GM18519 (cell line): ENCODE results near the gene KRTAP20-4.

ENCODE experiments used
- ATAC-seq: cut with Tn5 transposase; IDR thresholded peaks from one replicate; pipeline ENCODE4 v1.9.1; 2021; ENCODE audit warnings: mild to moderate bottlenecking, moderate library complexity; ENCODE audit not compliant: unreplicated experiment, low FRiP score

Gene KRTAP20-4

DNA sequence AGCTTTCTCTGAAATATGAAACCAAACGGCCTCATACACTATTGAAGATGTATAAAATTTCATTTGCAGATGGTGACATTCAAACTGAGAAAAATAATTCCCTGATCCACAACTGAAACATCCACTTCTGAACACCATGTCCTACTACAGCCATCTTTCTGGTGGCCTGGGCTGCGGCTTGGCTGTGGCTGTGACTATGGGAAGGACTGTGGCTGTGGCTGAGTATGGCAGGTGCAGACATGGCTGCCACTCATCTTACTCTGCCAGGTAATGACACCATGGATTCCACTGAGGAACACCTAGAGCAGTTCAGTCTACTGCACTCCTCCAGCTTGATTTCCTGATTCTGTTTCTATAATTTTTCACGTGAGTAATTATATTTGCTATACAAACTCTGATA, at the start of gene KRTAP20-4:
TSS of gene KRTAP20-4 (plus strand) at position 106 of the 400 bp plus-strand sequence.
- ATAC-seq = no peak

DNA sequence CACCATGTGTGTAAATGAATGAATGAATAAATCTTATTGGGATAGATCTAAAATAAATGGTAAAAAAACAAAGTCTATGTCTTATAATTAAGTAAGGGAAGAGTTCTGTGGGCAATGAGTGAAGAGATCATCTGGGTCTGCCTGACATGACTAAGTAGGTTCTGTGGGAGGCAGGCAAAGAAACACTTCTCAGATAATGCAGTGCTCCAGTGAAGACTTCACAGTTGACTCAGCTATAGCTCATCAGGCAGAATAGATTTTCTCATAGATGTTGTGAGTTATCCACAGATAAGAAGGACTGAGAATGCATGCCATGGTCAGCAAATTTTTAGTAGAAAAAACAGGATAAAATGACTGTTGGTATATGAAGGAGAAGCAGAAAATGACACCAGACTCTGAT, 42.7 kb upstream of the KRTAP20-4 start:
- no peak for ATAC-seq

DNA sequence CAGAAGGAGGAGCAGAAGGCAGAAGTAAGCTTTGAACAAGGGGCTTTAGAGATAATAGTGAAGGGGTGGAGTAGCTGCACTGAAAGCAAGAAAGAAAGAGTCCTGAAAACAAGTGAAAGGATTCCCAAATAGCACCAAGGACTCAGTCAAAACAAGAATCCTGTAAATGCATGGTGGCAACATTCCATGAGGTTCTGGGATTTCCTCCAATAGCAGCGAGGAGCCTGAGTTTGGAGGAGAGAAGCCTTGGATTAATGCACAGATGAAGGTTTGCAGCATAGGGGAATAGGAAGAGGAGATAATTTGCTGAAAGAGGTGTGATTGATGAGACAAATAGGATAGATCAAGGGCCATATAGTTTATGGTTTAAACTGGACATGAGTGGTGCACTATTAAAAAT, 41.1 kb upstream of the KRTAP20-4 start:
- no peak for ATAC-seq

DNA sequence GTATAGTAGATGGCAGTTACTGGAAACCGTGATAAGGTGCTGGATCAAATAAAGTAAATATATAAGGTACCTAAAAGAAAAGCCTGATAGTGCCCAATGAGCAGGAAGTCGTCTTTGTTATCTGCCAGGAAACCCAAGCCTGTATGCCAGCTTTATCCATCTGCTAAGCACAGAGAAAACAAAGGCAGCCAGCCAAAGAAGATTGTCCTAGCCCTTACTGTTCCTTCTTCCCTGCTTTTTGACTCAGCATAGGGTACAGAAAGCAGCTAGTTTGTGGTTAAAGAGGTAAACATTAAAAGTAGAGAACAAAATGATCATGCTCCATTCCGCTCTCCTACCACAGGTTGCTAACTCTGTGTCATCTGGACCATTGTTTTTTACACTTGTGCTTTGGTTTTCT, 40.3 kb upstream of the KRTAP20-4 start:
- ATAC-seq = no peak

DNA sequence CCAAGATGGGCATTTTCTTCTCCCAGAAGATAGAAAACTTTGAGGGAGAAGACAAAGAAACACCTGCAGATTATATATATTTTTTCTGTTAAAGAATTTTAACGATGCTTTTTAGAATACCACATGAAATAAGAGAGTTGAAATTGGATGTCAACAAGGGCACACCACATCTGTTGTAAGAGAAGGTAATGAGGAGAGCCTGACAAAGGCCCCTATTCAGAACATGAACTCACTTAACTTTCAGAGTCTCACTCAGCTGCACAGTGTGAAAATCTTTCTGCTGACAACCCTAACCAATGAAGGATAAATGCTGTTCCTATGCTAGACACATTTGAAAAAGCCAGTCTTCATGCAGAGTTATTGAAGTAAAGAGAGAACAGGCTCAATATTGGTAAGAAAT, 37.6 kb upstream of the KRTAP20-4 start:
- ATAC-seq = no peak

DNA sequence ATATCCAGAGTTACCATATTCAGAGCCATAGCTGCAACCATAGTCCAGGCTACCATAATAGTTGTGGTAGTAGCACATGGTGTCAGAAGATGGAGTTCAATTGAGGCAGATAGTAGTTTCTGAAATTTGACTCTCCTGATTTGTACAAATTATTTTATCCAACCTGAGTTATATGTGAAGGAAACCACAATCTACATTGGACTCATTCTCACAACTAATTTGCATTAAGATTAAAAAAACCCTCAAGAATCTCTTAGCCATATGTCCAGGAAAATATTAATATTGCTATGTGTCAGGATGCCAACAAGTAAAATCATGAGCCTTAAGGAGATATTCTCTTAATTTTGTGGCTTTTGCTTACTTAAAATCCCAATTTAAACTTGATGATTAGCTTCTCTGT, 30.1 kb upstream of the KRTAP20-4 start, which contains the start of gene KRTAP22-2:
TSS of gene KRTAP22-2 (minus strand) at position 101 of the 400 bp plus-strand sequence.
- ATAC-seq = no peak

DNA sequence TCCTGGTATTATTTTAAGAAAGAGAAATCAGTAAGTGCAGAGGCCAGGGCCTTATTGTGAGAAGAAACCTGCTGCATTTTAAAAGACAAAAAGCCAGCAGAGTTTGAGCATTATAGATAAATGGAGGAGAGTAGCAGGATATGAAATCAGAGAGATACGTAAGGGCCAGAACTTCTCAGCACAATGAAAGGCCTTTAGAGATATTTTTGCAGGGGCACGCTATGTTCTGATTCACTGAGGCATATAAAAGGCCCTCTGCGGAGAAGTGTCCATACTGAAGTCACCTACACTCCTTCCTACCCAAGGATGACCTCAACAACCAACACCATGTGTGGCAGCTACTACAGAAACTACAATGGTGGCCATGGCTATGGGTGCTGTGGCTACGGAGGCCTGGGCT, 28.3 kb upstream of the KRTAP20-4 start, which contains the start of gene KRTAP6-3:
TSS of gene KRTAP6-3 (plus strand) at position 301 of the 400 bp plus-strand sequence. CDS start at position 307, 6 bp downstream.
- ATAC-seq = no peak

DNA sequence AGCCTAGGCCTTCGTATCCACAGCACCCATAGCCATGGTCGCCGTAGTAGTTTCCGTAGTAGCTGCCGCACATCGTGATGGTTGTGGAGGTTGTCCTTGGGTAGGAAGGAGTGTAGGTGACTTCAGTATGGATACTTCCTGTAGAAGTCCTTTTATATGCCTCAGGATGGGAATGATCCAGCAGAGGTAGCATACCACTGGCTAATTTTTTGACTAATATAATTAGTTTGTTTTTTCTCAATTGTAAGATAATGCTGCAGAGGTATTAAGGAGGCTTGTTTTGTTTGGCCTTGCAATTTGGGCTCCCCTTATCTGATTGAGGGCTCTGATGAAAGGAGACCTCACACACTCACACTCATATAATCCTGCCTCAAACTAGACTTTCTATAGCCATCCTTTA, 21.6 kb upstream of the KRTAP20-4 start, which contains the start of gene KRTAP6-2:
TSS of gene KRTAP6-2 (minus strand) at position 101 of the 400 bp plus-strand sequence. CDS start at position 73, 28 bp downstream.
- no peak for ATAC-seq

DNA sequence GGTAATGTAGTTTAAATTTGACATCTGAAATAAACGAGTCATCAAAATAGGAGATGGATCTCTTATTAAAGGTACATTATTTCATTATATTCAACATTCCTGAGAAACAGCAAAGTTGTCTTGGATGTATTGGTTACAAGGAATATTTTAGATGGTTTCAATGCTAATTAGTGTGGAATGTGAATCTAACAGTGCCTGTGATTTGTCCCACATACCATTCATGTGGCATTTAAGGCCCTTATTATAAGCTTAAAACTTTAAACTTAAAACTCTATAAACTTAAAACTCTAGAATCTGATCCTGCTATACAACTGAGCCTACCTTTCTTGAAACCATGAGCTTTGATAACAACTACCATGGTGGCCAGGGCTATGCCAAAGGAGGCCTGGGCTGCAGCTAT, 19.6 kb upstream of the KRTAP20-4 start, which contains the start of gene KRTAP22-1:
TSS of gene KRTAP22-1 (plus strand) at position 301 of the 400 bp plus-strand sequence.
- no peak for ATAC-seq

DNA sequence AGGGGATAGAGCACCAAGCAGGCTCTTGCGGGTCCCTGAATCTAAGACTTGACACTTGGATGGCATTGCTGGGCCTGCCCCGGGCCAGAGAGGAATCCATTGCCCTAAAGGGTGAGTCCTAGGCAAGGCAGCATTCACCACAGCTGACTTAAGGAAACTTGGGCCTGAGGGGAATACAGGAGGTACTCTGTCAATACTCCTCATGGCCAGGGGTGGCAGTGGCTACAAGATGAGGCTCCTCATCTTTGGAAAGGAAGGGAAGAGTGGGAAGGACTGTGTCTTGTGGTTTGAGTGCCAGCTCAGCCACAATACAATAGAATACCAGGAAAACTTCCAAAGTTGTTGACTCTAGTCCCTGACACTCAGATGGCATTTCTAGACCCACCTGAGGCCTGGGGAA, 14.5 kb upstream of the KRTAP20-4 start:
- no peak for ATAC-seq

DNA sequence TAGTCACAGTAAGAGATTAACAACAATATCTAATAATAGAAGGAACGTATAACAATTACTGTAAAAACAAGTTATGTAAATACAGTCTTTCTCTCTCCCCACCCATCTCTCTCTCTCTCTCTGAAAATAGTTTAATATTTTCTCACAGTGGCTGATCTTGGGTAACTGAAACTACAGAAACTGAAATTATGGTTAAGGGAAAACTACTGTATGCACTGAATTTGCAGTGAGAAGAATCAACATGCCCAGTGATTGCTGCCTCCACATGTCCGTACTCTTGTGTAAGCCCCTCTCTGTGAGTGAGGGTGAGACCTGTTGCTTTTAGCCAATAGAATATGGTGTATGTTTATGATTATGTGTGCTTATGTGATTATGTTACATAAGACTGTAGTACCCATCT, 8.3 kb upstream of the KRTAP20-4 start:
- ATAC-seq = no peak

DNA sequence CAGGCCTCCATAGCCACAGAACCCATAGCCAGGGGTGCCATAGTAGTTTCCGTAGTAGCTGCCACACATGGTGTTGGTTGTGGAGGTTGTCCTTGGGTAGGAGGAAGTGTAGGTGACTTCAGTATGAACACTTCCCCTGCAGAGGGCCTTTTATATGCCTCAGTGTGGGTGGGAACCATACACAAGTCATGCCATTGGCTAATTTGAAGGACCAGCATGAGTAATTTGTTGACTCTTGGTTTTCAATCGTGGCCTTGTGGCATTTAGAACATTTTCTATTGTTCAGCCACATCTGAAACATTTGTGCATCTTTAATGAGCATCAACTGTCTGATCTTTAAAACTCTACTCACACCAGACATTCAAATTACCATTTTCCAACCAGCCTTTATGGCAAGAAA, 6.6 kb upstream of the KRTAP20-4 start, which contains the start of gene KRTAP6-1:
TSS of gene KRTAP6-1 (minus strand) at position 95 of the 400 bp plus-strand sequence. CDS start at position 69, 26 bp downstream.
- no peak for ATAC-seq

DNA sequence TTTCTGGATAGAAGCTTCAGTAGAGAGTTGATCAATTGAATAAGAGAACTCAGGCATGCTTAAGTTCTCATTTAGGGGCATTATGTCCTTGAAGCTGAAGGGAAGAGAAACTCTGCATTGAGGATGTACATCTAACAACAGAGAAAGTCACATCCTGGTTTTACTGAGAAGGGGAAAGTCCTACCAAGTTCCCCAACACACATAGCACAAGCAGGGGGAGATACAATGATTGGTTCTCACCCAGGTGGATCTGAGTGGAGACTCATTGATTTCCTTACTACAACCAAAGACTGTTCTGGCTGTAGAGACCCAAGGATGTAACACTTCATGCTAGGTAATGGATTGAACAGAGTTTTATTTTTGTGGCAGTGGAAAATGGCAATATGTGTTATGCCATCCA, 5.2 kb upstream of the KRTAP20-4 start:
- ATAC-seq = no peak

DNA sequence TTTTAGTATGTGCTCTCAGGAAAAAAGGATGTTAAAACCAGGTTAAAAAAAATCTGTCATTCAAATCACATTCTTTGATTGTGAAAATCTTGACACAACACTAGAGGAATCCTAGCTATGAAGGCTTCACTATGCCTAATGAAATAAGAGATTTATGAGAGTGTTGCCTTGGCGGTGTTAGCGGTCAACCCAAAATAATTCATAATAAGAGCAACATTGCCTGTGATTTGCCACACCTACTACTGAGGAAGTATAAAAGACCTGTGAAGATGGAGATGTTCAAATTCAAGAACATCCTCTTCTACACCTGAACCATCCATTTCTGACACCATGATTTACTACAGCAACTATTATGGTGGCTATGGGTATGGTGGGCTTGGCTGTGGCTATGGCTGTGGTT, 4.3 kb upstream of the KRTAP20-4 start, which contains the start of gene KRTAP20-1:
TSS of gene KRTAP20-1 (plus strand) at position 301 of the 400 bp plus-strand sequence. CDS start at position 331, 30 bp downstream.
- ATAC-seq = no peak

DNA sequence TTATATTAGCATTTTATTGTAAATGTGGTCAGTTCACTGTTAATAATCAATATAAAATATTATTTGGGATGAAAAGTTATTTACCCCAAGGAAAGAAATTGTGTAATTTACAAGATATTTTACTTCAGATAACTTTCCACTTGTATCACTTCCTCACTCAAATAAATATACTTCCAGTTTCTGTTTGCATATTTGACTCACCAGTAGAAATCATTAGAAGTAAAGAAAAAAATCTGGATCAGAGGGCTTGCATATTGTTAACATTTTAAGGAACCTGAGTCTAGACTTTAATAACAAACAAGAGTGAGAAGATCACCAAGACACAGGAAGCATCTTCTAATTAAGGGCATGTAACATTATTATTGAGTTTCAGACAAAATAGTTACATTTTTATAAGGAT, 347 bp upstream of the KRTAP20-4 start:
- ATAC-seq = no peak

DNA sequence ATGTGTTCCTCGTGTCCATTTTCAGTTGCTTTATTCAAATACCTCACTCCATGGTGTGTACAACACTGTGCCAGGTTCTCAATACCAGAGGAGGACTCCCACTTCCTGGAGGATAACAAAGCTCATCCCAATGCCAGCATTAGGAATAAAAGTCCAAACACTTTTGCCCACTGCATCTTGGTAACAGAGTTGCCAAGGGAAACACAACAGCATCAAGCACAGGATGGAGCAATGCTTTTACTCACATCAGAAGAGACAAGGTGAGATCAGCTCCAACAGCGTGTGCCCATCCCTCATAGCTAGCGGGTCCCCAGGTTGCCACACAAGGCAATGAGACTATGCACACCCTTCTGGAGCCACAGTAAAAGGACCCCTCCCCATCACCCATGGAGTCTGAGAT, 2.9 kb downstream of the KRTAP20-4 start:
- no peak for ATAC-seq

DNA sequence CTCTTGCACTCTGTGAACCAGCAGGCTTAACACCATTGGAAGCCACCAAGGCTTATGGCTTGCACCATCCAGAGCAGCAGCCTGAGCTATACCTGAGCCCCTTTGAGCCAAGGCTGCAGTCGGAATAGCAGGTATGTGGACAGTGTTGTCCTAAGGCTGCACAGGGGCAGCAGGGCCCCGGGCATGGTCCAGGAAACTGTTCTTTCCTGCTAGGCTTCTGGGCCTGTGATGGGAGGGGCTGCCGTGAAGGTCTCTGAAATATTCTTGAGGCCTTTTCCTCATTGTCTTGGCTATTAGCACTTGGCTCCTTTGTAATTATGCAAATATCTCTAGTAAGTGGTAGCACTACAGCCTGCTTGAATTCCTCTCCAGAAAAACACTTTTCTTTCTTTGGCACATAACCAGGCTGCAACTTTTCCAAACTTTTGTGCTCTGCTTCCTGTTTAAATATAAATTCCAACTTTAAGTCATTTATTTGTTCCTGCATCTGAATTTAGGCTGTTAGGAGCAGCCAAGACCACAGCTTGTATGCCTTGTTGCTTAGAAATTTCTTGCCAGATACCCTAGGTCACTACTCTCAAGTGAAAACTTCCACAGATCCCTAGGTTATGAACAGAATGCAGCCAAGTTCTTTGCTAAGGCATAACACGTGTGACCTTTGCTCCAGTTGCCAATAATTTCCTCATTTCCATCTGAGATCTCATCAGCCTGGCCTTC, 5.2 kb downstream of the KRTAP20-4 start:
- ATAC-seq = no peak

DNA sequence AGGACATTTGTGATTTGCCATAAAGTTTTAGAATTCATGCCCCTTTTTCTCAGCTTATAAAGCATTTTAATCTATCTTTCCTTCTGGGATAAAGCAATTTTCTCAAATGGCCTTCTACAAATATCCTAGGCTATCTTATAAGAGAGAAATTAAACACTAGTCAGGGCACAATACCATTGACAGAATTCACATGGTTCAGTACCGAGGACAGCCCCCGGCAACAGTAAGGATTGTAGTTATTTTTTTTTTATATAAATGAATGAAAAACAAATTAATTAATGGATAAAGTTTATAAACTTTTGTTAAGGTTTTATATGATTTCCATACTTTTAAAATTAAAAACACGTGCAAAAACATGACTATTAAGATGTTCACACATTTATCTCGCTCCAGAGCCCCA, 7.7 kb downstream of the KRTAP20-4 start:
- ATAC-seq = no peak

DNA sequence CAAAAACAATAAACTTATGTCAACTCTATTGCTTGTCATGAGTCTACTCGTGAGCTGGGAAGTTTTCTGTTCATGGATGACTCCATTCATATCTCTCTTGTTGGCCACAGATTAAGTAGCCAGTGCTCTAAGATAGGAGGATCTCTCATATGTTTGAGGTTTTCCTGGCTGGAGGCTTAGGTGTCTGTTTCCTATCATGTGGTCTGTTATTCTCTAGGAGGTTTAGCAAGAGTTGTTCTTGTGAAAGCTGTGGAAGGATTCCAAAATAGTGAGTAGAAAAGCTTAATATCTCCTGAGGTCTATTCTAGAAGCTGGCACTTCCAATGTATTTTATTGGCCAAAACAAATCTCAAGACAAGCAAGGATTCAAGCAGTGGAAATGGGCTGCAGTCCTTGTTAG, 8.8 kb downstream of the KRTAP20-4 start:
- no peak for ATAC-seq

DNA sequence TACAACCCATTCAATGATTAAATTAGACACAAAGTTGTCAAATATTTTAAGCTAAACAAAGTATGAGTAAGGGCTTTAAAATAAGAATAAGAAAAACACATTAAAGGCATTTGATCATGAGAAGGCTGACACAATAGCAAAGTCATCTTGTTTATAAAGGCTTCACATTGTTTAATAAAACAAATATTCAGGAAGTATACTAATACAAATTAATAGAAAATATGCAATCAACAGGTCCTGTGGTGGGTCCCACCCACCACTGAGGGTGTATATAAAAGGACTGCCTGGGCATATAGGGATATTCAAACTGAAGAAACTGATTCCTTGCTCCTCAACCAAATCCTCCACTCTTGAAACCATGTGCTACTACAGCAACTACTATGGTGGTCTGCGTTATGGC, 14.5 kb downstream of the KRTAP20-4 start, which contains the start of gene KRTAP20-2:
TSS of gene KRTAP20-2 (plus strand) at position 301 of the 400 bp plus-strand sequence. CDS start at position 359, 58 bp downstream.
- no peak for ATAC-seq

DNA sequence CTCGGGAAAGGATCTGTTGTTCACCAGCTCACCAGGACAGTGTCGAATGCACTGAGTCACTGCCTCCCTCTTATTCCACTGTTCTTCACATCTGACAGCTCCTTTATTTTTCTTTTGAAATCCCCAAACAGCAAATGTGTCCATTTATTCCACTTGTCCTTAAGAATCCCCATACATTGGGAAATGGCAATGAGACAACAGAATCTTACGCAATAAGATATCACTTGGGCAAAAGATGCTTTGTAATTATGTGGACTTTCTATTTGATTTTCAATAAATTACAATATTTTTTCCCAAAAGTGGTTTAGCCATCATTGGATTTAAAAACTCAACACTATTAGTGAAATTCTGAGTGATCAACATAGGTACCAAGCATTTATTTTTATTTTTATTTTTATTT, 18.3 kb downstream of the KRTAP20-4 start:
- ATAC-seq = no peak

DNA sequence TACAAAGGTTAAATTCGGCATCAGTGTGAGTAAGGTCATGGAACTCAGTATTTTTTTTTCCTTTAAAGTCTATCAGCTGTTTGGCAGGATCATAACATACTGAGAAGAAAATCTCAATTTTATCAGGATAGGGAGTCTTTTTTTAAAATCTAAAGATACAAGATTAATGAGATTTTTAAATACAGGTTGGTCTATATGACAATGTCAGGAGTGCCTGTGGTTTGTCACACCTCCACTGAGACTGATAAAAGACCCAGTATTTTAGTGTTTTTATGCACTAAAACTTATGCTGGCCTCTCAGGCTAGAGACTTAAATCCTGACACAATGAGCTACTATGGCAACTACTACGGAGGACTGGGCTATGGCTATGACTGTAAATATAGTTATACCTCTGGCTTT, 22.1 kb downstream of the KRTAP20-4 start, which contains the start of gene KRTAP20-3:
TSS of gene KRTAP20-3 (plus strand) at position 301 of the 400 bp plus-strand sequence.
- no peak for ATAC-seq
